GM12878 (cell line): ENCODE measurements around the gene CBX2. TPM values are rescaled to one million over a fixed set of nuclear protein-coding genes. Genes with fewer than 3 reads are reported as not detected.

Experiments used
- EGR1 ChIP-seq, 2 experiments: IDR thresholded peaks; 1 replicate in 1 of 2; 2 replicates in 1 of 2; pipeline ENCODE4 v1.6.1; 2011 to 2012; ENCODE audit warnings: low read depth in 2 of 2, low read length in 2 of 2, borderline replicate concordance in 1 of 2, mild to moderate bottlenecking in 1 of 2, moderate library complexity in 1 of 2
- FOS ChIP-seq: IDR thresholded peaks from 3 replicates; pipeline ENCODE4 v1.6.1; 2011; ENCODE audit warnings: borderline replicate concordance; ENCODE audit not compliant: insufficient read length; ENCODE audit errors: extremely low read depth
- GABPA ChIP-seq: IDR thresholded peaks from 2 replicates; pipeline ENCODE4 v1.6.1; 2014; ENCODE audit warnings: antibody characterized with exemption, low read depth, mild to moderate bottlenecking, inconsistent platforms
- GATAD2B ChIP-seq: fragments of 450-650 bp; conservative IDR thresholded peaks from 2 replicates; pipeline ENCODE4 v1.6.1; 2017; ENCODE audit warnings: low read depth, mild to moderate bottlenecking, moderate library complexity
- JUND ChIP-seq: IDR thresholded peaks from 2 replicates; pipeline ENCODE4 v1.6.1; 2012; ENCODE audit warnings: low read depth, mild to moderate bottlenecking, low read length, improper control_type of control experiment, moderate library complexity
- MXI1 ChIP-seq: fragments of 150-350 bp; IDR thresholded peaks from 2 replicates; pipeline ENCODE4 v1.6.1; 2011; ENCODE audit warnings: low read depth, mild to moderate bottlenecking, inconsistent platforms, low read length, improper control_type of control experiment
- NFYB ChIP-seq: IDR thresholded peaks from 2 replicates; pipeline ENCODE4 v1.6.1; 2011; ENCODE audit warnings: low read depth, mild to moderate bottlenecking, low read length, improper control_type of control experiment, moderate library complexity; ENCODE audit not compliant: insufficient read depth
- POLR2AphosphoS2 ChIP-seq: IDR thresholded peaks from 2 replicates; pipeline ENCODE4 v1.6.1; 2011; ENCODE audit warnings: low read depth, mild to moderate bottlenecking, low read length, improper control_type of control experiment, moderate library complexity
- RAD21 ChIP-seq: IDR thresholded peaks from 2 replicates; pipeline ENCODE4 v1.6.1; 2011; ENCODE audit warnings: mild to moderate bottlenecking, low read depth, low read length, moderate library complexity; ENCODE audit not compliant: insufficient read depth
- RBBP5 ChIP-seq: fragments of 200-600 bp; sonication (generic); conservative IDR thresholded peaks from 2 replicates; pipeline ENCODE4 v1.6.1; 2016
- RUNX3 ChIP-seq: IDR thresholded peaks from 2 replicates; pipeline ENCODE4 v1.6.1; 2012; ENCODE audit warnings: low read length, inconsistent platforms
- SMC3 ChIP-seq: IDR thresholded peaks from 2 replicates; pipeline ENCODE4 v1.6.1; 2011; ENCODE audit warnings: low read length, improper control_type of control experiment, borderline replicate concordance
- SREBF1 ChIP-seq: IDR thresholded peaks from 2 replicates; pipeline ENCODE4 v1.6.1; 2012; ENCODE audit warnings: mild to moderate bottlenecking, low read length
- ZNF274 ChIP-seq: IDR thresholded peaks from one replicate; pipeline ENCODE4 v1.8.0; 2011; ENCODE audit not compliant: insufficient read length, insufficient read depth
- ZNF622 ChIP-seq: fragments of 450-650 bp; IDR thresholded peaks from 2 replicates; pipeline ENCODE4 v1.6.1; 2017; ENCODE audit warnings: mild to moderate bottlenecking, inconsistent platforms
- polyA plus RNA-seq, 11 experiments: library from polyadenylated mRNA; depleted of rRNA in 4 of 11; unstranded in 6 of 11; stranded (reverse) in 5 of 11; fragments of >200 nt; fragmentation: Nextera tagmentation in 4 of 11; fragmentation: Illumina TruSeq in 1 of 11; extraction: Ambion mirVana in 4 of 11; extraction: Trizol in 1 of 11; gene quantifications; 1 replicate in 1 of 11; 2 replicates in 10 of 11; pipeline versions ENCODE4 v1.2.1 to v1.2.3, GENCODE V29; 2011 to 2016; ENCODE audit warnings: inconsistent platforms in 2 of 11, missing spikeins in 2 of 11, low read depth in 1 of 11
- total RNA-seq, 4 experiments: library from RNA; depleted of rRNA in 3 of 4; stranded (reverse); fragments of >200 nt in 3 of 4; fragmentation: Illumina TruSeq in 1 of 4; extraction: Trizol in 1 of 4; gene quantifications; 2 replicates each; pipeline versions ENCODE4 v1.2.1 to v1.2.3, GENCODE V29; 2013 to 2021
- TF ChIP-seq, protein P1 (sequence below): fragments of 450-650 bp; IDR thresholded peaks from 2 replicates; pipeline ENCODE4 v1.6.1; 2016; ENCODE audit warnings: mild to moderate bottlenecking, moderate library complexity, borderline replicate concordance
- TF ChIP-seq, protein P2 (sequence below): fragments of 450-650 bp; IDR thresholded peaks from 2 replicates; pipeline ENCODE4 v1.6.1; 2018; ENCODE audit warnings: mild to moderate bottlenecking, low read depth, moderate library complexity; ENCODE audit not compliant: partially characterized antibody
- TF ChIP-seq, protein P3 (sequence below): fragments of 450-650 bp; IDR thresholded peaks from 2 replicates; pipeline ENCODE4 v1.6.1; 2016; ENCODE audit warnings: mild to moderate bottlenecking
- TF ChIP-seq, protein P4 (sequence below): IDR thresholded peaks from 2 replicates; pipeline ENCODE4 v1.6.1; 2012; ENCODE audit warnings: mild to moderate bottlenecking, low read depth, low read length

CBX2 gene
- total and polyA plus RNA-seq, 10 of the 15 experiments (the other 5 are each of a cell fraction or from before 2014, with no cell fraction given) = 0.35 to 7.5 (median 4.2) TPM

DNA sequence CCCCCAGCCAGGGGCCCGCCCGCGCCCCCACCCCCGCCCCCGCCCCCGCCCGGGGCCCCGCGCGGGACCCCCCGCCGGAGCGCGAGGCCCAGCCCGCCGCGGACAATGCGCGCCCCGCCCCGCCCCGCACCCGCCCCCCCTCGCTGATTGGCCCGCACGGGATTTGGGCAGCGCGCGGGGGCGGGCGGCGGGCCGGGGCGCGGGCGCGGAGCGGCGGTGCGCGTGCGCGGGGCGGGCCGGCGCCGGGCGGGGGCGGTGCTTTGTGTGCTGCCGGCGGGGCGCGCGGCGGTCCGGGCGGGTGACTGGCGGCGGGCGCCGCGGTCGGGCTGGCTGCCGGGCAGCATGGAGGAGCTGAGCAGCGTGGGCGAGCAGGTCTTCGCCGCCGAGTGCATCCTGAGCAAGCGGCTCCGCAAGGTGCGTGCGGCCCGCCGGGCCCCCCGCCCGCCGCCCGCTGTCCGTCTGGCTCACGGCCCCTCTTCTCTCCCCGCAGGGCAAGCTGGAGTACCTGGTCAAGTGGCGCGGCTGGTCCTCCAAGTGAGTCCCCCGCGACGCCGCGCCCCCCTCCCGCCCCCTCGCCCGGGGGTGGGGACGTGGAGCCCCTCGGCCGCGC is at the start of gene CBX2 (continued):
- TF ChIP-seq RAD21 (no peak), FOS (no peak), RUNX3 (no peak), JUND (no peak), SREBF1 (no peak), ZNF622 (no peak), MXI1 (no peak), GABPA (no peak), EGR1 (IDR thresholded peaks at IDR 0.05; ENCODE audit: borderline replicate concordance in 1 of 2, low read depth in 2 of 2, low read length in 2 of 2) (peak in 1 of 2 experiments; percentile 85; a peak in 2 of 3 replicates), NFYB (peak; percentile 56; the same call in 1 of the 2 replicates), ZNF274 (no peak), GATAD2B (peak; percentile 51), RBBP5 (no peak), SMC3 (no peak), POLR2AphosphoS2 (no peak)
- TF ChIP-seq, protein P1, sequence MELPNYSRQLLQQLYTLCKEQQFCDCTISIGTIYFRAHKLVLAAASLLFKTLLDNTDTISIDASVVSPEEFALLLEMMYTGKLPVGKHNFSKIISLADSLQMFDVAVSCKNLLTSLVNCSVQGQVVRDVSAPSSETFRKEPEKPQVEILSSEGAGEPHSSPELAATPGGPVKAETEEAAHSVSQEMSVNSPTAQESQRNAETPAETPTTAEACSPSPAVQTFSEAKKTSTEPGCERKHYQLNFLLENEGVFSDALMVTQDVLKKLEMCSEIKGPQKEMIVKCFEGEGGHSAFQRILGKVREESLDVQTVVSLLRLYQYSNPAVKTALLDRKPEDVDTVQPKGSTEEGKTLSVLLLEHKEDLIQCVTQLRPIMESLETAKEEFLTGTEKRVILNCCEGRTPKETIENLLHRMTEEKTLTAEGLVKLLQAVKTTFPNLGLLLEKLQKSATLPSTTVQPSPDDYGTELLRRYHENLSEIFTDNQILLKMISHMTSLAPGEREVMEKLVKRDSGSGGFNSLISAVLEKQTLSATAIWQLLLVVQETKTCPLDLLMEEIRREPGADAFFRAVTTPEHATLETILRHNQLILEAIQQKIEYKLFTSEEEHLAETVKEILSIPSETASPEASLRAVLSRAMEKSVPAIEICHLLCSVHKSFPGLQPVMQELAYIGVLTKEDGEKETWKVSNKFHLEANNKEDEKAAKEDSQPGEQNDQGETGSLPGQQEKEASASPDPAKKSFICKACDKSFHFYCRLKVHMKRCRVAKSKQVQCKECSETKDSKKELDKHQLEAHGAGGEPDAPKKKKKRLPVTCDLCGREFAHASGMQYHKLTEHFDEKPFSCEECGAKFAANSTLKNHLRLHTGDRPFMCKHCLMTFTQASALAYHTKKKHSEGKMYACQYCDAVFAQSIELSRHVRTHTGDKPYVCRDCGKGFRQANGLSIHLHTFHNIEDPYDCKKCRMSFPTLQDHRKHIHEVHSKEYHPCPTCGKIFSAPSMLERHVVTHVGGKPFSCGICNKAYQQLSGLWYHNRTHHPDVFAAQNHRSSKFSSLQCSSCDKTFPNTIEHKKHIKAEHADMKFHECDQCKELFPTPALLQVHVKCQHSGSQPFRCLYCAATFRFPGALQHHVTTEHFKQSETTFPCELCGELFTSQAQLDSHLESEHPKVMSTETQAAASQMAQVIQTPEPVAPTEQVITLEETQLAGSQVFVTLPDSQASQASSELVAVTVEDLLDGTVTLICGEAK = no peak
- TF ChIP-seq, protein P2, sequence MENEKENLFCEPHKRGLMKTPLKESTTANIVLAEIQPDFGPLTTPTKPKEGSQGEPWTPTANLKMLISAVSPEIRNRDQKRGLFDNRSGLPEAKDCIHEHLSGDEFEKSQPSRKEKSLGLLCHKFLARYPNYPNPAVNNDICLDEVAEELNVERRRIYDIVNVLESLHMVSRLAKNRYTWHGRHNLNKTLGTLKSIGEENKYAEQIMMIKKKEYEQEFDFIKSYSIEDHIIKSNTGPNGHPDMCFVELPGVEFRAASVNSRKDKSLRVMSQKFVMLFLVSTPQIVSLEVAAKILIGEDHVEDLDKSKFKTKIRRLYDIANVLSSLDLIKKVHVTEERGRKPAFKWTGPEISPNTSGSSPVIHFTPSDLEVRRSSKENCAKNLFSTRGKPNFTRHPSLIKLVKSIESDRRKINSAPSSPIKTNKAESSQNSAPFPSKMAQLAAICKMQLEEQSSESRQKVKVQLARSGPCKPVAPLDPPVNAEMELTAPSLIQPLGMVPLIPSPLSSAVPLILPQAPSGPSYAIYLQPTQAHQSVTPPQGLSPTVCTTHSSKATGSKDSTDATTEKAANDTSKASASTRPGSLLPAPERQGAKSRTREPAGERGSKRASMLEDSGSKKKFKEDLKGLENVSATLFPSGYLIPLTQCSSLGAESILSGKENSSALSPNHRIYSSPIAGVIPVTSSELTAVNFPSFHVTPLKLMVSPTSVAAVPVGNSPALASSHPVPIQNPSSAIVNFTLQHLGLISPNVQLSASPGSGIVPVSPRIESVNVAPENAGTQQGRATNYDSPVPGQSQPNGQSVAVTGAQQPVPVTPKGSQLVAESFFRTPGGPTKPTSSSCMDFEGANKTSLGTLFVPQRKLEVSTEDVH = no peak
- TF ChIP-seq, protein P3, sequence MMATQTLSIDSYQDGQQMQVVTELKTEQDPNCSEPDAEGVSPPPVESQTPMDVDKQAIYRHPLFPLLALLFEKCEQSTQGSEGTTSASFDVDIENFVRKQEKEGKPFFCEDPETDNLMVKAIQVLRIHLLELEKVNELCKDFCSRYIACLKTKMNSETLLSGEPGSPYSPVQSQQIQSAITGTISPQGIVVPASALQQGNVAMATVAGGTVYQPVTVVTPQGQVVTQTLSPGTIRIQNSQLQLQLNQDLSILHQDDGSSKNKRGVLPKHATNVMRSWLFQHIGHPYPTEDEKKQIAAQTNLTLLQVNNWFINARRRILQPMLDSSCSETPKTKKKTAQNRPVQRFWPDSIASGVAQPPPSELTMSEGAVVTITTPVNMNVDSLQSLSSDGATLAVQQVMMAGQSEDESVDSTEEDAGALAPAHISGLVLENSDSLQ = no peak
- TF ChIP-seq, protein P4, sequence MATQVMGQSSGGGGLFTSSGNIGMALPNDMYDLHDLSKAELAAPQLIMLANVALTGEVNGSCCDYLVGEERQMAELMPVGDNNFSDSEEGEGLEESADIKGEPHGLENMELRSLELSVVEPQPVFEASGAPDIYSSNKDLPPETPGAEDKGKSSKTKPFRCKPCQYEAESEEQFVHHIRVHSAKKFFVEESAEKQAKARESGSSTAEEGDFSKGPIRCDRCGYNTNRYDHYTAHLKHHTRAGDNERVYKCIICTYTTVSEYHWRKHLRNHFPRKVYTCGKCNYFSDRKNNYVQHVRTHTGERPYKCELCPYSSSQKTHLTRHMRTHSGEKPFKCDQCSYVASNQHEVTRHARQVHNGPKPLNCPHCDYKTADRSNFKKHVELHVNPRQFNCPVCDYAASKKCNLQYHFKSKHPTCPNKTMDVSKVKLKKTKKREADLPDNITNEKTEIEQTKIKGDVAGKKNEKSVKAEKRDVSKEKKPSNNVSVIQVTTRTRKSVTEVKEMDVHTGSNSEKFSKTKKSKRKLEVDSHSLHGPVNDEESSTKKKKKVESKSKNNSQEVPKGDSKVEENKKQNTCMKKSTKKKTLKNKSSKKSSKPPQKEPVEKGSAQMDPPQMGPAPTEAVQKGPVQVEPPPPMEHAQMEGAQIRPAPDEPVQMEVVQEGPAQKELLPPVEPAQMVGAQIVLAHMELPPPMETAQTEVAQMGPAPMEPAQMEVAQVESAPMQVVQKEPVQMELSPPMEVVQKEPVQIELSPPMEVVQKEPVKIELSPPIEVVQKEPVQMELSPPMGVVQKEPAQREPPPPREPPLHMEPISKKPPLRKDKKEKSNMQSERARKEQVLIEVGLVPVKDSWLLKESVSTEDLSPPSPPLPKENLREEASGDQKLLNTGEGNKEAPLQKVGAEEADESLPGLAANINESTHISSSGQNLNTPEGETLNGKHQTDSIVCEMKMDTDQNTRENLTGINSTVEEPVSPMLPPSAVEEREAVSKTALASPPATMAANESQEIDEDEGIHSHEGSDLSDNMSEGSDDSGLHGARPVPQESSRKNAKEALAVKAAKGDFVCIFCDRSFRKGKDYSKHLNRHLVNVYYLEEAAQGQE = no peak
